ENCODE measurements around the gene WDCP.

WDCP gene

GRCh38 chr2:23988371-23988770 is 58.8 kb downstream of the WDCP start:
- no peak for DNase-seq
